ENCODE results near the gene DPP7. TPM values are rescaled to one million over a fixed set of nuclear protein-coding genes. Genes with fewer than 3 reads are reported as not detected.

Gene DPP7
- total RNA-seq, 6 donors from 2014 or later, result 108 to 394 (median 229) TPM

DNA sequence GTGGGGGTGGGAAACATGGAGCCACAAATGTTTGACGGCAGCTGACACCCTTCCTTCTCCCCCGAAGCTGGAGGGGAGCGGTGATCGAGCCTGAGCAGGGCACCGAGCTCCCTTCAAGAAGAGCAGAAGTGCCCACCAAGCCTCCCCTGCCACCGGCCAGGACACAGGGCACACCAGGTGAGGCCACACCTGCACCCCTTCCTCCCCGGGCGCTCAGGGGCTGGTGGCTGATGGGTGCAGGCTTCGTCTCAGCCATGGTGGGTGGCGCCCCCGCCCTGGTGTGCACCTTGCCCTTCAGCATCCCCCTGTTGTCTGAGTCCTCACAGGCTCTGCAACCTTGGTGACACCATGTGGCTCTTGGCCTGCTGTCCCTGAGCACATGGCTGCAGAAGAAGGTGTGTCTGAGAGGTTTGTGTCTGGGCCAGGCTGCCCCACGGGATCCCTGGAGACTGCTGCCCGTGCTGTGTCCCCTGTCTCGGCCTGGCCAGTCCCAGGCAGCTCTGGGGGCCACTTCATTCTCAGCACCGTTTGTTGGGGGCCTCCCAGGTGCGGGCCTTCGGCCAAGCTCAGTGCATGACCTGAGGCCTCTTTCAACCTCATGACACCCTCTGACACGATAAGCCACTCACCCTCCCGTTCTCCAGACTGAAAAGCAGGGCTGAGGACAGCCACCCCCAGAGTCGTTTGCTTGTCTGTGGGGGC, 16.6 kb downstream of the DPP7 start:
- 95 to 96% methylated on average over 16 to 20 of the region's 20 CpGs for WGBS, 2 donors
- no peak overlapping the region for H3K4me3 ChIP-seq
- no peaks in the 10 kb centered on the region for H3K4me1 ChIP-seq
- H3K9me3 ChIP-seq, result no peaks in the 10 kb centered on the region
- H3K36me3 ChIP-seq, result peaks cover 9 to 79% (median 68%) of the 10 kb centered on the region in 4 donors
- peak in 1 of 2 donors; percentile 63 for DNase-seq
- no peak overlapping the region for H3K27ac ChIP-seq
- TF ChIP-seq POLR2AphosphoS5 (IDR thresholded peaks at IDR 0.05) (no peak), EP300 (IDR thresholded peaks at IDR 0.05) (no peak)
- TF ChIP-seq, protein P1, sequence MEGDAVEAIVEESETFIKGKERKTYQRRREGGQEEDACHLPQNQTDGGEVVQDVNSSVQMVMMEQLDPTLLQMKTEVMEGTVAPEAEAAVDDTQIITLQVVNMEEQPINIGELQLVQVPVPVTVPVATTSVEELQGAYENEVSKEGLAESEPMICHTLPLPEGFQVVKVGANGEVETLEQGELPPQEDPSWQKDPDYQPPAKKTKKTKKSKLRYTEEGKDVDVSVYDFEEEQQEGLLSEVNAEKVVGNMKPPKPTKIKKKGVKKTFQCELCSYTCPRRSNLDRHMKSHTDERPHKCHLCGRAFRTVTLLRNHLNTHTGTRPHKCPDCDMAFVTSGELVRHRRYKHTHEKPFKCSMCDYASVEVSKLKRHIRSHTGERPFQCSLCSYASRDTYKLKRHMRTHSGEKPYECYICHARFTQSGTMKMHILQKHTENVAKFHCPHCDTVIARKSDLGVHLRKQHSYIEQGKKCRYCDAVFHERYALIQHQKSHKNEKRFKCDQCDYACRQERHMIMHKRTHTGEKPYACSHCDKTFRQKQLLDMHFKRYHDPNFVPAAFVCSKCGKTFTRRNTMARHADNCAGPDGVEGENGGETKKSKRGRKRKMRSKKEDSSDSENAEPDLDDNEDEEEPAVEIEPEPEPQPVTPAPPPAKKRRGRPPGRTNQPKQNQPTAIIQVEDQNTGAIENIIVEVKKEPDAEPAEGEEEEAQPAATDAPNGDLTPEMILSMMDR (IDR thresholded peaks at IDR 0.05), result no peak
- no peaks in the 10 kb centered on the region for H3K27me3 ChIP-seq
- no peak for ATAC-seq (ENCODE audit: low FRiP score in 2 of 2)

DNA sequence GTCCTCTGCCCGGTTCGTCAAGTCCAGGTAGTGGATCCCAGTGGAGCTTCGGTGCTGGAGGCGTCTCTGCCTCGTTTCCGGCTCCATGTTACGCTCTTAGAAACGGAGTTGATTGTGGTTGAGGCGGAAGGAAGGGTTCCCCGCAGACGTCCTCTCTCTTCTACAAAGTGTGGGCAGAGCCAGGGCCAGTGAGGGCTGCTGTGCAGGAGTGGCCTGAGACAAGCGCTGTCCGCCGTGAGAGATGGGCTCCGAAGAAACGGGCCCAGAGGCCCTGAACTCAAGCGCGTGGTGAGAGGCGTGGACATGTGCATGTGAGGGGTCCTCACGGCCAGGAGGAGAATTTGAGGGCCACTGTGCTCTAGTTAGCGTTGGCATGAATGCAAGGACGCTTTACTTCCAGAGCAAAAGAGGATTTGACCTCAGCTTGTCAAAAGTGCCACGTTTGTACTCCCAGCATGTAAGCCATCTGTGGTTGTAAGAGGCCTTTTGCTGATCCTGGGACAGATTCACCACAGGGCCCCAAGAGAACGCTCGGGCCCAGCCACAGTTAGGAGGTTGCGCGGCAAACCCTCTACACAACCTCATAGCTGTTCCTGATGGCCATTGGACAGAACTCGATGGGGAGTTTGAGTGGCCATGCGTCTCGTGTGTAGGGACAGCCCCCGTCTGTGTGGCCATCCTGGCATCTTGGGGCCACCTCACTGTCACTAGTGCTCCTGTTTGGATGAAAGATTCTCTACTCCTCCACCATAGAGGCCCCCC, 17.6 kb downstream of the DPP7 start:
- no peak overlapping the region for H3K27ac ChIP-seq
- peaks cover 4 to 79% (median 64%) of the 10 kb centered on the region in 4 donors for H3K36me3 ChIP-seq
- TF ChIP-seq, protein P1 (IDR thresholded peaks at IDR 0.05), result no peak
- TF ChIP-seq EP300 (IDR thresholded peaks at IDR 0.05) (no peak), POLR2A (IDR thresholded peaks at IDR 0.05) (no peak), POLR2AphosphoS5 (IDR thresholded peaks at IDR 0.05) (no peak)
- DNase-seq (no peak), ATAC-seq (ENCODE audit: low FRiP score in 2 of 2) (peak in 1 of 2 donors; percentile 9)
- no peaks in the 10 kb centered on the region for H3K4me1 ChIP-seq
- H3K4me3 ChIP-seq, result no peak overlapping the region
- H3K9me3 ChIP-seq, result no peaks in the 10 kb centered on the region
- H3K27me3 ChIP-seq, result no peaks in the 10 kb centered on the region
- 93 to 94% methylated on average over 20 to 31 of the region's 31 CpGs for WGBS, 2 donors

DNA sequence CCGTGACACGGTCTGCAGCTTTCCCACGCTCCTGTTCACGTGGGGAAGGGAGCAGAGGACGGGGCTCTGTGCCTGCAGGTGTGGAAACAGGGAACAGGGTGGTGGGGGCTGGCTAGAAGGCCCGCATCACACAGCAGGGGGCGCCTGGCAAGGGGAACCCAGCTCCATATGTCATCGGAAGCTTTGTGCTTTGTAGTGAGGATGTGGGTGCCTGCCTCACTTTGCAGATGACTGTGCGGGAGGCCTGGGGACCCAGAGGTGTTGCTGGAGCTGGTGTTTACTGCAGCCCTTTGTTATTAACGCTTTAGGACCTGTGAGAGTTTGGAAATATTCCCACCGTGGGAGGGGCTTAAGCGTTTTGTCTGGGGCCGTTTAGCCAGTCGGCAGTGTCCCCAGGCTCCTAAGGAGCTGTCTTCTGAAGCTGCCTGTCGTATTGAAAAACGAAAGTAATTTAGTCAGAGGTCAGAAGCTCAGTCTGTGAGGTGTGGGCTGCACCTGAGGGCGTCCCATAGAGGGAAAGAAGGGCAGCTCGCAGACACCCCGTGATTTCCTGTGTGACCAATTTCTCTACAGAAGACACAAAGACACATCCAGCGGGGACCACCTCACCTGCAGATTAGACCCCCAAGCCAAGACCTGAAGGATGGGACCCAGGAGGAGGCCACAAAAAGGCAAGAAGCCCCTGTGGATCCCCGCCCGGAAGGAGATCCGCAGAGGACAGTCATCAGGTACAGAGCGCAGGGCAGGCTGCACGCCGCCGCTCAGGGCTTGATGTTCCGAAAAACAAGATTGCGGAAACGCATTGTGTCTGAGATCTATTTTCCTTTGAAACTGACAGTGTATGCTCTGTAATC, 18.6 kb downstream of the DPP7 start:
- Histone ChIP-seq H3K9me3 (no peaks in the 10 kb centered on the region), H3K4me1 (no peaks in the 10 kb centered on the region), H3K27ac (peak overlapping the region in 2 of 4 donors; percentile 35), H3K27me3 (no peaks in the 10 kb centered on the region), H3K36me3 (peaks cover 0 to 76% (median 59%) of the 10 kb centered on the region in 4 donors), H3K4me3 (peak overlapping the region in 1 of 4 donors; percentile 6)
- no peak for TF ChIP-seq EP300 (IDR thresholded peaks at IDR 0.05)
- no peak for TF ChIP-seq POLR2A (IDR thresholded peaks at IDR 0.05)
- TF ChIP-seq, protein P1 (IDR thresholded peaks at IDR 0.05), result no peak
- peak in 1 of 2 donors; percentile 34 for DNase-seq
- no peak for ATAC-seq (ENCODE audit: low FRiP score in 2 of 2)
- WGBS, 2 donors, result 73 to 84% methylated on average over 27 to 30 of the region's 30 CpGs

DNA sequence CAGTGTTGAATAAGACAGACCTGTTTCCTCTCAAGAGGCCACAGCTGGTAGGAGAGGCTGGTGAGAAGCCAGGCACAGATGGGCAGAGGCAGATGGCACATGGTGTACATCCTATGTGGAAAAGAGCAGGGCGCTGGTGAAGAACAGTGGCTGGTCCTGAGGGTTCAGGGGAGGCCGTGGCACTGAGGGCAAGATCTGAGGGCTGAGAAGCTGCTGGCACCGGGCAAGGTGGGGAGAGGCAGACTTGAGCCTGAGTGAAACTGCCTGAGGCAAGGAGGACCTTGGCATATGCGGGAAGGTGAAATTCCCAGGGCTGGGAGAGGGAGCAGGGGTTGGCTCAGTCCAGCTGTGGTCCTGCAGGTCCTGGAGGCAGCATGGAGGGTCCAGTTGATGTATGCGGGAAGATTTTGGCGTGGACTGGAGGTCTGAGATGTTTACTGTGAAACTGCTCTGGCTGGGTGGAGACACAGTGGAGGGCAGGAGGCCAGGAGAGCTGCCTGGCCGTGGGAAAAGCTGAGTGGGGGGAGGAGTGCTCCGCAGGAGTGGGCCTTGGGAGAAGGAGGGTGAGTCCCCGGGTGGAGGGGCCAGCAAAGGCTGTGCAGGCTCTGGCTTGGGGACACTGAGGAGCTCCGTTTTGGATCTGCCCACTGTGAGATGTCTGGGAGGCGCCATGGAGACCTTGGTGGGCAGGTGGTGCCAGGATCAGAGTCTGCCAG, 25.1 kb downstream of the DPP7 start:
- H3K27me3 ChIP-seq, result no peaks in the 10 kb centered on the region
- H3K36me3 ChIP-seq, result peaks cover 0 to 28% (median 17%) of the 10 kb centered on the region in 4 donors
- H3K27ac ChIP-seq, result no peak overlapping the region
- WGBS, 2 donors, result 84 to 88% methylated on average over 8 to 11 of the region's 11 CpGs
- H3K4me3 ChIP-seq, result no peak overlapping the region
- no peak for TF ChIP-seq POLR2AphosphoS5 (IDR thresholded peaks at IDR 0.05)
- no peak for TF ChIP-seq POLR2A (IDR thresholded peaks at IDR 0.05)
- no peak for TF ChIP-seq EP300 (IDR thresholded peaks at IDR 0.05)
- TF ChIP-seq, protein P1 (IDR thresholded peaks at IDR 0.05), result no peak
- ATAC-seq (ENCODE audit: low FRiP score in 2 of 2) (no peak), DNase-seq (no peak)
- peaks cover 13 to 27% (median 17%) of the 10 kb centered on the region in 4 donors for H3K4me1 ChIP-seq
- H3K9me3 ChIP-seq, result no peaks in the 10 kb centered on the region

Data from upper lobe of left lung (tissue), 6 donors.